Neuronal stem cell (in vitro differentiated cells): ENCODE measurements around the gene PVALB.

ENCODE experiments used
- DNase-seq: peaks from one replicate; pipeline ENCODE4 v3.0.0-alpha.2; 2013; ENCODE audit warnings: low spot score
- H2AFZ ChIP-seq: one replicate; pipeline ENCODE4 v1.6.1; 2013; ENCODE audit warnings: mild to moderate bottlenecking, low read length, inconsistent platforms
- H2AK5ac ChIP-seq: 2 replicates; pipeline ENCODE4 v1.6.1; 2013; ENCODE audit warnings: low read depth, mild to moderate bottlenecking, inconsistent platforms, low read length, moderate library complexity, mixed read lengths
- H2BK120ac ChIP-seq: 2 replicates; pipeline ENCODE4 v1.6.1; 2013; ENCODE audit warnings: low read depth, mild to moderate bottlenecking, inconsistent platforms, low read length, moderate library complexity, mixed read lengths
- H2BK12ac ChIP-seq: one replicate; pipeline ENCODE4 v1.6.1; 2013; ENCODE audit warnings: low read length, inconsistent platforms
- H2BK15ac ChIP-seq: 2 replicates; pipeline ENCODE4 v1.6.1; 2013; ENCODE audit warnings: mild to moderate bottlenecking, low read length, inconsistent platforms, mixed read lengths
- H2BK5ac ChIP-seq: one replicate; pipeline ENCODE4 v1.6.1; 2013; ENCODE audit warnings: inconsistent platforms, mild to moderate bottlenecking, low read length, moderate library complexity
- H3K14ac ChIP-seq: one replicate; pipeline ENCODE4 v1.6.1; 2013; ENCODE audit warnings: low read length, inconsistent platforms
- H3K18ac ChIP-seq: 2 replicates; pipeline ENCODE4 v1.6.1; 2013; ENCODE audit warnings: low read length, inconsistent platforms
- H3K23ac ChIP-seq: 2 replicates; pipeline ENCODE4 v1.6.1; 2013; ENCODE audit warnings: low read depth, mild to moderate bottlenecking, mixed read lengths, low read length, inconsistent platforms; ENCODE audit not compliant: poor library complexity
- H3K27ac ChIP-seq: replicated peaks from 3 replicates; pipeline ENCODE4 v1.5.1; 2013; ENCODE audit warnings: low read length, inconsistent platforms
- H3K27me3 ChIP-seq, 3 experiments: 2 replicates each; pipeline ENCODE4 v1.6.1; 2013; ENCODE audit warnings: low read length in 3 of 3, mild to moderate bottlenecking in 2 of 3, inconsistent platforms in 1 of 3, low read depth in 1 of 3, mixed read lengths in 1 of 3, moderate library complexity in 1 of 3; ENCODE audit not compliant: control insufficient read depth in 3 of 3, insufficient read depth in 3 of 3
- H3K36me3 ChIP-seq, 2 donors: replicated peaks in 1 of 2; 2 replicates each; pipeline ENCODE4 v1.6.1; 2013; ENCODE audit warnings: low read length in 2 of 2; ENCODE audit not compliant: control insufficient read depth in 2 of 2, insufficient read depth in 2 of 2
- H3K4ac ChIP-seq: 2 replicates; pipeline ENCODE4 v1.6.1; 2013; ENCODE audit warnings: inconsistent platforms, mild to moderate bottlenecking, low read length, moderate library complexity
- H3K4me1 ChIP-seq, 2 donors: 1 replicate in 1 of 2; 2 replicates in 1 of 2; pipeline ENCODE4 v1.6.1; 2013; ENCODE audit warnings: low read length in 2 of 2, low read depth in 1 of 2; ENCODE audit not compliant: control insufficient read depth in 2 of 2, insufficient read depth in 1 of 2
- H3K4me2 ChIP-seq: one replicate; pipeline ENCODE4 v1.6.1; 2013; ENCODE audit warnings: mild to moderate bottlenecking, low read length, inconsistent platforms; ENCODE audit not compliant: insufficient read depth, poor library complexity, severe bottlenecking
- H3K4me3 ChIP-seq, 2 donors: 2 replicates each; pipeline ENCODE4 v1.5.1; 2013; ENCODE audit warnings: low read length in 2 of 2, mild to moderate bottlenecking in 2 of 2, inconsistent platforms in 1 of 2, moderate library complexity in 1 of 2
- H3K79me1 ChIP-seq: one replicate; pipeline ENCODE4 v1.6.1; 2013; ENCODE audit warnings: low read depth, mild to moderate bottlenecking, inconsistent platforms, low read length, moderate library complexity
- H3K9ac ChIP-seq: one replicate; pipeline ENCODE4 v1.6.1; 2013; ENCODE audit warnings: mild to moderate bottlenecking, low read depth, low read length, inconsistent platforms; ENCODE audit not compliant: poor library complexity
- H3K9me3 ChIP-seq, 2 donors: replicated peaks in 1 of 2; 2 replicates each; pipeline versions ENCODE3 to v1.6.1; 2013; ENCODE audit warnings: low read length in 2 of 2, mild to moderate bottlenecking in 2 of 2, inconsistent platforms in 1 of 2, low read depth in 1 of 2, mixed read lengths in 1 of 2, moderate library complexity in 1 of 2; ENCODE audit not compliant: control insufficient read depth in 2 of 2, insufficient read depth in 1 of 2
- H4K8ac ChIP-seq: one replicate; pipeline ENCODE4 v1.6.1; 2013; ENCODE audit warnings: low read depth, mild to moderate bottlenecking, inconsistent platforms, low read length, moderate library complexity
- H4K91ac ChIP-seq: one replicate; pipeline ENCODE4 v1.6.1; 2013; ENCODE audit warnings: low read length, low read depth, mild to moderate bottlenecking, inconsistent platforms; ENCODE audit not compliant: poor library complexity
- WGBS, 2 donors: extraction: QIAGEN DNeasy Blood & Tissue Kit; methylation state at CpG; one replicate each; pipeline ENCODE4 v1.1.7; 2013; ENCODE audit warnings: missing lambda C conversion rate in 2 of 2, mixed read lengths in 1 of 2; ENCODE audit not compliant: insufficient read length in 2 of 2, insufficient replicate concordance in 1 of 2; ENCODE audit errors: extremely low coverage in 2 of 2; 5-methylcytosine and 5-hydroxymethylcytosine counted together

The PVALB gene

DNA sequence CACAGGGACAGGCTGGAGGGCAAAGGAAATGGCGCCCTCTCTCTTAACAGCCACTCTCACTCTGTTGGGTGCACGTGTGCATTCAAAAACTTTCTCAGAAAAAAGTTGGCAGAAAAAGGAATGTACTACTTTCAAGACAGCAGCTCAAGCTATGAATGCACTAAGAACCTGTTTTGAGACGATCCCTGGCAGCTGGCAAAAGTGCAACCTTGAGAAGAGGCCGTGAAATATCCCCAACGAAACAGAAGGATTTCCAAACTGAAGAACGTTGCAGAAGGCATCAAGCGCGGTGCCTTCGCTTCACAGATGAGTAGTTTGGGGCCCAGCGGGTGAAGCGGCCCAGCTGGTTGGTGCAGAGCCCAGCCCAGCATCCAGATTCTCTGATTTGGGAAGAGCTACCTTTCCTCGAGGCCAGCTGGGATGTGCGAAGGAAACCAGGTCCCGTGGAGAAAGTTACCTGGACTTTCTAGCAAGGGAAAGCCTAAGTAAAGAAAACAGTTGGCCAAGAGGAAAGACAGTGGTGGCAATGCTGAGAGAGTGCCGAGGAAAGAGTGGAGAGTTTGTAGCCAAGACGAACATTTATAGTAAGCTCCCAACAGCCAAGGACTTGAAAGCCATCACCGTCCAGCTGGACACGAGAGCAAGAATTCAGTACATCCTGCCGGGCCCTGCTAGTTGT, 57.2 kb downstream of the PVALB start:
- Histone ChIP-seq H3K4me3 (no peak overlapping the region), H3K36me3 (peaks cover 17 to 42% of the 10 kb centered on the region in 2 donors), H3K4me2 (no peak overlapping the region), H2BK15ac (no peak overlapping the region), H2AK5ac (no peak overlapping the region), H2BK120ac (no peak overlapping the region), H3K23ac (no peak overlapping the region), H3K4me1 (no peaks in the 10 kb centered on the region), H3K4ac (no peak overlapping the region), H3K9ac (no peak overlapping the region), H3K18ac (no peak overlapping the region), H3K27ac (no peak overlapping the region), H3K14ac (no peak overlapping the region), H3K79me1 (peaks cover 2% of the 10 kb centered on the region), H2BK12ac (no peak overlapping the region), H3K9me3 (no peaks in the 10 kb centered on the region), H3K27me3 (peaks cover 0 to under 1% (median 0%) of the 10 kb centered on the region in 3 experiments), H4K8ac (no peak overlapping the region), H2AFZ (no peak overlapping the region), H4K91ac (no peak overlapping the region), H2BK5ac (no peak overlapping the region)
- DNase-seq = no peak
- no CpG with 5 or more reads among the region's 19 CpGs for WGBS, 2 donors

DNA sequence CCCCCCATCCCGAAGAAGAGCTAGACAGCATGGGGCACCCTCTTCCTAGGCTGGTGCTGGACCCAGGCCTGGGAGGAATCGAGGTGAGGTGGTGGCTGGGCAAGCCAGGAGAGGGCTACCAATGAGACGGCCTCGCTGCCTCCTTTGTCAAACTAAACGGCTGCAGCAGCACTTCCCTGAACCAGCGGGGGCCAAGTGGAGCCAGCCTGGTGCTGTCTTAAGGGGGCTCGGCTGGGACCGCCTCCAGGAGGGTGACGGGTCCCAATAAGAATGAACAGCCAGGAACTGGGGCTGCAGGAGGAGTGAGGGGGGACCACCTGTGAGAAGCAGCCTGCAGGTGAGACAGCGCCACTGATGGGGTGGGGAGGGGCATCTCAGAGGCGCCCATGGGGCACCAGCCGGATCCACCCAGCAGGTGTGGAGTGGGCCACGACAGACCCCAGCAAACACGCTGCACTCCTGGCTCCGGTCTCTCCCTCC, 58.0 kb downstream of the PVALB start:
- Histone ChIP-seq H2BK12ac (no peak overlapping the region), H3K27me3 (peaks cover 0 to 8% (median 0%) of the 10 kb centered on the region in 3 experiments), H2BK15ac (no peak overlapping the region), H3K4me3 (no peak overlapping the region), H2AFZ (no peak overlapping the region), H3K4ac (no peak overlapping the region), H4K91ac (no peak overlapping the region), H2BK5ac (no peak overlapping the region), H3K79me1 (peaks cover 2% of the 10 kb centered on the region), H3K27ac (no peak overlapping the region), H3K36me3 (peaks cover 14 to 34% of the 10 kb centered on the region in 2 donors), H3K9ac (no peak overlapping the region), H3K9me3 (no peaks in the 10 kb centered on the region), H2BK120ac (no peak overlapping the region), H3K23ac (no peak overlapping the region), H2AK5ac (no peak overlapping the region), H3K4me1 (no peaks in the 10 kb centered on the region), H4K8ac (no peak overlapping the region), H3K4me2 (no peak overlapping the region), H3K18ac (peak overlapping the region; percentile 18), H3K14ac (no peak overlapping the region)
- no peak for DNase-seq
- WGBS, 2 donors = no CpG with 5 or more reads among the region's 15 CpGs

DNA sequence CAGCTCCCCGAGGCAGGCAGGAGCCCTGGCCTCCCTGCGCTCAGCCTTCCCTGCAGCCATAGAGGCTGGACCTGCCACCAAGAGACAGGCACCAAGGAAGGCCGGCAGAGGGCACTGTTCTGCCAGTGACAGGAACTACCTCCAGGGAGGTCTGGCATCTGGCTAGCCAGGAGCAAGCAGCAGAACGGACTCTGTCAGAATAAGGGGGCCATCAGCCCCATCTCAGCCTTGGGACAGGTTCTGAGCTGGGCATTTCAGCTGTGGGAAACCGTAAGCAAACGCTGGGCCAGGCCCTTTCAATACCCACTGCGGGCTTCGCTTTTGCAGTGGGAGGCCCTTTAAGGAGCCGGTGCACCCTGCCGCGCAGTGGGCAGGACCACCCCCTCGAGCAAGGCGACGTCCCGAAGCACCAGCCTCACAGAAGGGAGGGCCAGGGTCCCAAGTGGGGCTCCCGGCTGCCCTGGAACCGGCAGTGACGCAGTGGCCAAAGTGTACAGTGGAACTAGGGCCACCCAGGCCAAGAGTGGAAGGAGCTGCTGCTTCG, 59.1 kb downstream of the PVALB start:
- Histone ChIP-seq H4K8ac (no peak overlapping the region), H3K4me1 (no peaks in the 10 kb centered on the region), H3K27ac (no peak overlapping the region), H3K79me1 (peaks cover 2% of the 10 kb centered on the region), H2BK15ac (no peak overlapping the region), H3K36me3 (peaks cover 10 to 23% of the 10 kb centered on the region in 2 donors), H4K91ac (no peak overlapping the region), H3K23ac (no peak overlapping the region), H3K27me3 (peaks cover 0 to 18% (median 2%) of the 10 kb centered on the region in 3 experiments), H3K4me3 (no peak overlapping the region), H2AFZ (no peak overlapping the region), H2BK120ac (no peak overlapping the region), H3K9me3 (no peaks in the 10 kb centered on the region), H2BK12ac (no peak overlapping the region), H3K18ac (peak overlapping the region; percentile 42), H2AK5ac (no peak overlapping the region), H3K14ac (no peak overlapping the region), H2BK5ac (no peak overlapping the region), H3K4me2 (no peak overlapping the region), H3K4ac (no peak overlapping the region), H3K9ac (no peak overlapping the region)
- peak; percentile 63 for DNase-seq
- WGBS, 2 donors = no CpG with 5 or more reads among the region's 19 CpGs

- Histone ChIP-seq H3K9me3 (no peaks in the 10 kb centered on the region), H3K4ac (no peak overlapping the region), H3K23ac (peak overlapping the region; percentile 35), H3K4me2 (no peak overlapping the region), H2BK12ac (no peak overlapping the region), H3K14ac (no peak overlapping the region), H2AK5ac (peak overlapping the region; percentile 13), H2BK5ac (no peak overlapping the region), H4K8ac (no peak overlapping the region), H3K27ac (no peak overlapping the region), H3K18ac (no peak overlapping the region), H3K79me1 (peaks cover 2% of the 10 kb centered on the region), H3K36me3 (peaks cover 4 to 16% of the 10 kb centered on the region in 2 donors), H3K4me3 (no peak overlapping the region), H3K4me1 (no peaks in the 10 kb centered on the region), H4K91ac (no peak overlapping the region), H2AFZ (no peak overlapping the region), H3K27me3 (peaks cover 0 to 23% (median 2%) of the 10 kb centered on the region in 3 experiments), H2BK15ac (no peak overlapping the region), H3K9ac (no peak overlapping the region), H2BK120ac (no peak overlapping the region)
- no CpG with 5 or more reads among the region's 28 CpGs for WGBS, 2 donors
- DNase-seq = no peak
Measured at GRCh38 chr22:36756746-36757655, 59.8 kb downstream of the PVALB start.
